Activated CD8-positive, alpha-beta memory T cell treated with anti-CD3 and anti-CD28 coated beads, Interleukin-2, amount 50 U/mL, for 1 hour (primary cell): ENCODE data around the gene THADA.

ENCODE experiments used
- DNase-seq: peaks from one replicate; pipeline ENCODE4 v3.0.0-alpha.2; 2020; ENCODE audit errors: extremely low read depth

THADA gene

DNA sequence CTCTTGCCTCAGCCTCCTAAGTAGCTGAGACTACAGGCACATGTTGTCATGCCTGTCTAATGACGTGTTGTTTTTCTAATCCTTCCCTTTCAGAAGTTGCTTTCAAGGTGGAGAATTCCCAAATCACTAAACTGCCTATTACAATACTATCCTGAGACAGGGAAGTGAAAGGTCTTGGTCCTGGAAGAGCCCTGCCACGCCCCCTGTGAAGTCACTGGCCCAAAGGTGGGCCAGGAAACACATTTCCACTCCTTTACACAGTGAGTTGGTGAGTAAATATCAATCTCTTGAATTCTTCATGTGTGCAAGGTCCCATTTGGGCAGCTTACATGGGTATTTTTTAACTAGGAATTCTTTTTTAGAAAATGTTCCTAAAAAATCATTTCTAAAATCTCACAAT is 150.1 kb downstream of the THADA start:
- DNase-seq, result no peak

DNA sequence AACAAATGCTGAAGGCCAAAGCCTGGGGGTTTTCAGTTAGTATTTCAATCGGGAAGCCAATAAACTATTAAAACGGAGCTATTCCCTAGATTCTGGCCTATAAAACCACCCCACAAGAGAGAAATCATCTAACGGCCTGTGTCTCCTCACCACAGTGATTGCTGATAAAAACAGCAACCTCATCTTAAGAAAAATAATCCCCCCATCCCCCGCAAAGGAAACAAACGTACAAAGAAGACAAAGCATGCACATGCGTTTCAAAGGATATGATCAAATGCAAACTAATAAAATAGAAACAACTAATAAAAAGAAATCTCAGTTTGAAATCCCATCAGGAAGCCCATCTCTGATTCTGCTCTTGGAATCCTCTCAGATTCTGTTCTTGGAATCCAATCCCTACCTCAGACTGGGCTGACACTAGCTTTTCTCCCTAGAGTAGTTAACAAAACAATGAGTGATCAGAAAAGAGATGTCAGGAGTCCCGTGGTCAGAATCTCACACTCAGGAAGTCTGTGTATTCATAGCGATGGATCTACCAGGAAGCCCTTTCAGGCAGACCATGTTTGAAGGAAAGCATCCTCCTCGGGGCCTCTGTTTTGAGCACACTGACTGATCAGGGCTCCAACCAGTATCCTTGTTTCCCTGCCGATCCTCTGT is 150.7 kb downstream of the THADA start:
- no peak for DNase-seq

DNA sequence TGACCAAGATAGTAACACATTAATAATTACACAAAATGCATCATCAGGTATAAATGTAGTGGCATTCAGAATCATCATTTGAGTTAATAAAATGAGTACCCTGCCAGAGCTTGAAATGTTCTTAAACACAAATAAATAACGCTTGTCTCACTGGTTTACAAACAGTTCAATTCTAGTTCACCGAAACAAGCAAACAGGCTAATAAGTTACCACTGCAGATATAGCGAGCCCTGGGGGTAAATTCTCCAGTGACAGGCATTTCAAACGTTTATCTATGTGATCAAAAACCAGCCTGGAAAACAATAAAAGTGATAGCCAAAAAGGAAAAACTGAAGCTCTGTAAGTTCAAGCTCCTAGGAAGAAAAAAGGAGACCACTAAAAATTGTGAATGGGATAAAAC is 152.6 kb downstream of the THADA start:
- no peak for DNase-seq

DNA sequence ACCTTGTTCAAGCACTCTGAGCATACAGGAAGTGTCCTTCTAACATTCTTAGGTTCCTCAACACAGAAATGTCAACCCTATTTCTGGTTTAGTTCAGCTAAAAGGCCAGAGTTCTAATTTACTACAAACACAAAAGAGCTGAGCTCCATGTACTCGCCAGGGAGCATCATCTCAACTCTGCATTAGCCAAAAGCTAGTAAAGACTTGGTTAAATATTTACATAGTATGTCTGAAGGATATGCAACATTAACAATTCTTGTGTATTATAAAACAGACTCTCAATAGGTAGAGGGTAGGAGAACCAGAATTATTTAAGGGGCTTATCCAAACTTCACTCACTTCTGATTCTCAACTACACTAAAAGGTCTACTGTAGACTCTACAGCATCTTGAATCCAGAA is 154.6 kb downstream of the THADA start:
- DNase-seq, result no peak

DNA sequence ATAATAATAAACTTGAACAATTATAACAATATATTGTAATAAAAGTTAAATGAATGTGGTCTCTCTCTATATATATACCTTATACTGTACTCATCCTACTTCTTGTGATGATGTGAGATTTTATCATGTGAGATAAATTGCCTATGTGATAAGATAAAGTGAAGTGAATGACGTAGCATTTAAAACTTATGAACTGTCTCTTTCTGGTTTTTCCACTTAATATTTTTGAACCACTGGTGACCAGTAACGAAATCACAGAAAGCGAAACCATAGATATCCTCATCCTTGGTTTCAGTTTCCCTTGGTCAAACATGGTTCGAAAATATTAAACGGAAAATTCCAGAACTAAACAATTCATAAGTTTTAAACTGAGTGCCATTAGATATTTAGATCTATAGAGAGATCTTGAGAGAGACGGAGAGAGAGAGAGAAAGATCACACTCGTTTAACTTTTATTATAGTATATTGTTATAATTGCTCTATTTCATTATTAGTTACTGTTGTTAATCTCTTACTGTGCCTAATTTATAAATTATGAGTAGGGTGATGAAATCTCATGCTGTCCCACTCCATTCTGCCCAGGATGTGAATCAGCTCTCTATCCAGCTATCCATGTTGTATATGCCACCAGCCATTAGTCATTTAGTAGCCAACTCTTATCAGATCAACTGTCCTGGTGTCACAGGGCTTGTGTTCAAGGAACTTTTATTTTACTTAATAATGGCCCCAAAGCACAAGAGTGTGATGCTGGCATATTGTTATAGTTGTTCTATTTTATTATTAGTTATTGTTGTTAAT is 156.8 kb downstream of the THADA start:
- no peak for DNase-seq

DNA sequence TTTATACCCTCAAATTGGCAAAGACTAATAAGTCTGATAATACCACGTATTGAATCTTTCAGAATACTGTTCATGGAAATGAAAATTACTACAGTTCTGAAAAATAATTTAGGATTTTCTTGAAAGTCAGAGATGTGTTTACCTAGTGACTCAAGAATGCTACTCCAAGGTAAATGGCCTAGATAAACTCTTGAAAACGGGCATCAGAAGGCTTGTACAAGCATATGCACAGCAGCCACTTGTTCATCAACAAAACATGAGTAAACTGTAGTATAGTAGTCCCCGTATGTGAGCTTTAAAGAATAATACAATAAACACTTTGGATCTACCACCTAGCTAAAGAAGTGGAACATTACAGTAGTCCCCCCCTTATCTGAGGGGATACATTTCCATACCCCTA is 157.5 kb downstream of the THADA start:
- no peak for DNase-seq

DNA sequence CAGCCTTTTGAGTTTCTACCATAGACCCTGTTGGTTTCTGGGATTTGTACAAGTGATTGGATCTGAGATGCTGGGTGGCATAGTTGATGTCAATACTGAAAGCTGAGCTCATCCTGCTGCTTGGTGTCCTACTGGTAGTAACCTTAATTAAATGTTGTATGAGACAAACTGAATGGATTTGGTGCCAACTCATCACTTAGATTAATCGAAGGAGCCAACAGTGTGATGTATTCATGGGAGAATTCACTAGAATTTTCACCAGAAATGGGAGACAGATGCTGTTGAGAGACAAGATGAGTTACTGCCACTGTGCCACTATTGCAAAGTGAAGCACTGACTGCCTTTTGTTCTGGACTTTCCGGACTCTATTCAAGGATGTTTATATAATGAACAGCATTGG is 158.5 kb downstream of the THADA start:
- no peak for DNase-seq

DNA sequence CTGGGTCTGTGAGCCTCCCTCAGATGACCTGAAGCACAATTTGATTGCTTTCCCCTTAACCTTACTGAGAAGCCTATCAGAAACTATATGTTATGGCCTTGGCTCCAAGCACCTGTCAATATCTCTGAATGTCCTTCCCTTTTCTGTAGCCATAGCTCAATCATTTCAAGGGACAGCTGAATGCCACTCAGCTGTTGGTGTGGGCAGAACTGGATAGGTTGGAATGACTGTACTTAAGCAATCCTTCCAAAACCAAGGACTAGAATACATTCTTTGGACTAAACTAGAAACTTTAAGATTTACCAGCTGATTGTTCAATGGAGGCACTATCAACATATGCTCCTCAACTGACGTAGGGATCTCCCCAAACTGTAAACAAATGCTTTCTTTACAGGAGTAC is 159.4 kb downstream of the THADA start:
- DNase-seq, result no peak

DNA sequence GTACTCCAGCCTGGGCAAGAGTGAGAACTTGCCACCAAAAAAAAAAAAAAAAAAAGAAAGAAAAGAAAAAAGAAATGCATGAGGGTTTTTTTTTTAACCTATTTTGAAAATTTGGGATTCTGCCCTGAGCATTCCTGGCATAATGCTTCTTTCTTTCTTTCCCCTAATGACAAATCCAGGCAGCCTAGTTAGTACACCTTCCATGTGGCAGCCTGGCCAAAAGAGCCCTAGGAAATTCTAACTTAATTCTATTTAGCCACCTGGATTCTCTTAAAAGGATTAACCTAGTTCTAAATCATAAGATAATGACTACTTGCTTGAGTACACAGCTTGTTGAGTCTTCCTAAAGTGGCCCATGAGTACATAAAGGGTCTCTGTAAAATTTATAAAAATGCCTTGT is 160.1 kb downstream of the THADA start:
- no peak for DNase-seq

DNA sequence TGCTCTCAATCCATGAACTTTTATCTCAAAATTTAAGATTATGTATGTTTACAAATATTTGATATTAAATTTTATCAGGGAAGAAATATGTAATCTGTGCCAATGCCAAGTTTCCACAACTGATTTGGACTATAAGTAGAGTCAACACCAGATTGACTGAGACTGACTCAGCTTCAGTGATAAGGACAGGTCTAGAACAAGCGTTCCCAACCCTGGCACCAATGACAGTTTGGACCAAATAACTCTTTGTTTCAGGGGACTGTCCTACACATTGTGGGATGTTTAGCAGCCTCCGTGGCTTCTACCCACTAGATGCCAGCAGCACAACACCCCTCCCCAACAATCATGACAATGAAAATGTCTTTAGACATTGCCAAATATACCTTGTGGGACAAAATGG is 165.3 kb downstream of the THADA start:
- no peak for DNase-seq

DNA sequence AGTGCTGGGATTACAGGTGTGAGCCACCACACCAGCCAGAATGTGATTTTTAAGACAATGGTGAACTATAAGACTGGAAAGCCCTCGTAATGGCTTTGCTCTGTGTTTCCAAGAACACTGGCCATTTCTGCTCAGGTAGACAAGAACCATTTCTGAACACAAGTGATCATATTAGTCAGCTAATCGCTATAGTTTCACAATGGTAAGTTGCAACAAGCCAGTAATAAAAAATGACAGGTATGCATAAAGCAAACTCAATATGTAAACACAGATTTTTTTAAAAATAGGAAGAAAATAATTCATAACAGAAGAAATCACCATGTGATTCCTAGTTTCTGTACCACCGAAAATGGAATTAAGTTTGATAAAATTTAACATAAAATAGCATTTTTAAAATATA is 166.5 kb downstream of the THADA start:
- no peak for DNase-seq

DNA sequence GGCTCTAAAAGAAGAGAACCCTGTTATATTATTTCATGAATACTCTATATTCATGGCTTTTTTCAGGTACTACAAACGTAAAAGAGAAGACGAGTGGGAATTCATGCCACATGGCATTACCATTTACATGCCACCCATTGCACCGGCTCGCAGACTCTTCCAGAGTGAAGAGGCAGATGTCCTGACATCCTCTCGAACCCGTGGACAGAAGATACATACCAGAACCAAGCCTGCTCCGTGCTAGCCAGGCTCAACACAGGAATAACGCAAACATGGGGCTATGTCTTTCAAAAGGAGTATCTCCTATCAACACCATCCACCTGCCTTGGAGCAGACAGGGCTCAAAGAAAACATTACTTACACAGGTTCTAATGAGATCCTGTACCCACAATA is 168.8 kb downstream of the THADA start:
- no peak for DNase-seq

DNA sequence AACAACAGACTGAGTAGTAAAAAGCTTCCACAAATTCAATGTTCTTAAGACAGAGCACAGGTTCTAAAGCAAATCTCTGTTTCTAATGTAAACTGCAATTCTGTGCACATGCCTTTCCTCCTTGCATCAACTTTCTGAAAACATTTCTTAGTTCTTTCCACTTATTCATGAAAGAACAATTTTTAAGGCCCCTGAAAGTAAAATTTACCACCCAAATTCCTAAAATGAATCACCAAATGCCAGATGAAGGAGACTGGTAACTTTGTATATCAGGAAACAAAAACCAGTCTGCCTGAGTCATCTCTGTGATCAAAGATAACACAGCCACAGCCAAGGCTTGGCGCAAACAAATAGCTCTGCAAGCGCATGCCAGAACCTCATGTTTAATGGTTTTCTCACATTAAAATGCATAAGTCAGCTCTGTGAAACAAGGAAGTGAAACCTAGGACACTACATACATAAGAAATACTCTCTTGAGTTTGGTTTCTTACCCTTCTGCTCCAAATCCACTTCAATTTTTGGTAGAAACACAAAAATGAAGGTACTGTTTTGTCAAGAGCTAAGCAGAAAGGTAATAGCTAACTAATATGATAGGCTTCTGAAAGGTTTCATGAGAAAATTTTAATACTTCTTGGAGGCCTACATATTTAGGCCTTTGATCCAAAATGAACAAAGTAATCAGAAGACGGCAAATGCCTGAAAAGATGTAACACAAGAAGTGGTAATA is 169.4 kb downstream of the THADA start:
- DNase-seq, result peak; percentile 9

DNA sequence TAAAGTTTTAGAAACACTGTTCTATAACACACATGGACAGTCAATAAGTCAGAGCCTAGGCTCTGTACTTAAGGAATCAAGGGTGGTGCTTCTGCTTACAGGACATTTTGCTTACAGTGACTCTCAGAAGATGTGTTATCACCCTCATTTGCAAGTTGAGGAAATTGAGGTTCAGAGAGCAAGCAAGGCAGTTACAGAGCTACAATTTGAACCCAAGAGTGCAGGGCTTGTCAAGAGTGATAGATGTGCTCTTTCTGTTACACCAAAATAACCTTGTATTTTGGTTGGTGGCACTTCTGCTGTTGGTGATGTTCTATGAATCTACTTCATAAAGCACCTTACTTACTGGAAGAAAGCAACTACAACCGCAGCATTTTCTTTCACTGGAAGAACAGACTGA is 170.2 kb downstream of the THADA start:
- no peak for DNase-seq

DNA sequence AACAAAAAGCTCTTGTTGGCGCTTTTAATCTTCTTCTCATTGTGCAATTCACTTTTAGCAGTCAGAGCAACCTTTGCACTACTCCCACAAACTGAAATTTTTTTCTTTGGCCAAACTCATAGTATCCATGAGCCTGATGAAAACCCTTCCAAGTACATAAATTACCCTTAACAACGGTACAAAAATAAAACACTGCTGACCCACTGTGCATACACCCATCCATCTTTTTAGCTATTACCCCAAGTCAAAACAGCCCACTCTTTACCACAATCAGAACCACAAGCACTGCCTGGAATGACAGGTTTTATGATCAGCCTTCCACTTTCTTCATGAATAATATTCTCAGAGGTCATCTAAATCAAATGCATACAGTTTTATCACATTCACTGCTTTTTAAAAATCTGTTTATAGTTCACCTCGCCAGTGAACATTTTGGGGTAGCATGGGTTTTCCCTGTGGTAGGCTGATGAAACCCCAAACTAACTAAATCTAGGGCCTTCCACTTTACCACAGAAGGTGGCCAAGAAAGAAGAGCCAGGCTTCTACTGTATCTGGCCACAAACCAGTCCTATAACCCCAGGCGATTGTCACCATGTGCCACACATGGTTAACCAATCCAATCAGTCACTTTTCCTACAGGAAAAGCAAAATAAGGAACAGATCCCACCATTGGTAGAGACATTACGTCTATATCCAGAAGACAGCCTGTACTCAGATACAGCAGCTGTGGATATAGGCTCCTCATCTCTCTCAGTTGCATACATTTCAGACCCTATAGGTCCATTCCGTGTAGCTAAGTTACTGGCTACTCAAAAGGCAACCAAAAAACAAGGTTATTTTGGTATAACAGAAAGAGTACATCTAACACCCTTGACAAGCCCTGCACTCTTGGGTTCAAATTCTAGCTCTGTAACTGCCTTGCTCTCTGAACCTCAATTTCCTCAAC is 171.3 kb downstream of the THADA start:
- no peak for DNase-seq

DNA sequence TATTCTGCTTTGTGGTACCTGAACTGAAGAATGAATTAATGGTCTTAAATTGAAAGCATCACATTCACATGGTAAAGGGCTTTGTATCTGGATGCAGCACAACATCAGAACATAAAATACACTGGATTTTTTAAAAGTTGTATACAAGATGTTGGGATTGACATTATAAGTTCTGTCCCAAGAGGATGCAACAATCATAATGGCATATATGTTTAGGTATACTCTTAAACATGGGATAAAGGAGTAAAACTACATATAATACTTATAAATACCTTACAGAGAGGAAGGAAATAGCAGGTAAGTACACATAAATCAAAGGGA is 171.9 kb downstream of the THADA start:
- no peak for DNase-seq

DNA sequence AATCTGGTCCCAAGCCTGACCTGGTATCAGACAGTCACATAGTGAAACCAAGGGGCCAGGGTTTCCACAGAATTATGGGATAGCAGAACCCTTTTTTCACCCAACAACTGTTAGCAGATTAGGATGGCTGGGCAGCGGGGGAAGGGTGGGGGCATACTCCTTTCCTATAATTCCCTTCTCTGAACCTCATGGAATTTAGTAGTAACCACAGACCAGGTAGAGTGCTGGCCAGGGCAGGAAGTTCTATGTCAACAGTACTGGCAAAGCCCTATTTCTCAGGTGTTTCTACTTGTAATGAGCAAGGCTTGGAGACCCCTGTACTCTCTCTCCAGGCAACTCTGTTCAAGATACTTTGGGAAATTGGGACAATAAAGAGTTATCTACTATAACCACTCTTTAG is 174.6 kb downstream of the THADA start:
- DNase-seq, result no peak

DNA sequence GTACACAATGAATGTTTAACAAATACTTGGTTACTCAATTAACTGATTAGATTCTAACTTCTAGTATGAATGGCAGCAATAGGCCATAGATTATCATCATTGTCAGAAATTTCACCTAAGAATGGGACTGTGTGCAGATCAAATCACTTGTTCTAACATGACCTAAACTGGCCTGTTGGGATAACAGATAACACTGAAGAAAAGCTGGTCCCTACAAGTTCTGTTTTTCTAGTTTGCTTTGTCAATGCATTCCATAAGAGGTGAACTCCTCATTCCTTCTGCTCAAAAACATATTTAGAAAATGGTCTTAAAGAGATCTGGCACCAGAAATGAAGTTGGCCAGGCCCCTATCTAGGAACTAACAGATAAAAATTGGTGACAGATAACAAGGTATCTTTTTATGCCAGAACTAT is 175.4 kb downstream of the THADA start:
- no peak for DNase-seq

DNA sequence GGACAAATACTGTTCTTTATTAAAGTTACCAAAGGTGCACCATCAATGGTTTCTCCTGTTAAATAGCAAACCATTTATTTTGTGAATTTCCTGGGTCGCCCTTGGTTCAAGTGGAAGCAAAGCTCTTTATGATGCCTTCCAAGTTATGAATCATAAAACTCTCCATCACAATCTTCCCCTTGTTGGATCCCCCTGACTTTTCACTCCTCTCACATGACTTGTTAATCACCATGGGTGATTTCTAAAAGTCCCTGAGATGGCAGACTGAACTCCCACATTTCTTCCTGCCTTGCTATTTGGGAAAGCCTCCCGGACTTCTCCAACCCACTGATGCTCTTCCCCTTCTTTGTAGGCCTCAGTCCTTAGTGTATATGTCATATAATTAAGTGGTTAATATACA is 176.0 kb downstream of the THADA start:
- no peak for DNase-seq

DNA sequence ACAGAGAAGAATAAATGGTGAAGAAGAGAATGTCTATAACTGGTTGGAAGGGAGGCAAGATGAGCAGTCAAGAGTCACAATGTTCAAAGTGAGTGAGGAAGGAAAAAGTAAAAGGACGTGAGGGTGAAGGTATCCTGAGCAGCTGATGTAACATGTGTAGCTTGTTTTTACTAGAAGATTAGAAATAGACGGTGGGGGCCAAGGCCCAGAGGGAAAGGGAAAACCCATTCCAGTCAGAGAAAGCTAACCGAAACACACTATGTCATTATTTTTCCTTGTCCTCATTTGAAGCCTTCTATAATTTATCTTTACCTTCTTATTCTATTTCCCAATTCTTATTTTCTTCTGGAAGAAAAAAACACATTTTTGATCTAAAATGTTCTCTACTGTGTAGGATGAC is 176.6 kb downstream of the THADA start:
- no peak for DNase-seq

DNA sequence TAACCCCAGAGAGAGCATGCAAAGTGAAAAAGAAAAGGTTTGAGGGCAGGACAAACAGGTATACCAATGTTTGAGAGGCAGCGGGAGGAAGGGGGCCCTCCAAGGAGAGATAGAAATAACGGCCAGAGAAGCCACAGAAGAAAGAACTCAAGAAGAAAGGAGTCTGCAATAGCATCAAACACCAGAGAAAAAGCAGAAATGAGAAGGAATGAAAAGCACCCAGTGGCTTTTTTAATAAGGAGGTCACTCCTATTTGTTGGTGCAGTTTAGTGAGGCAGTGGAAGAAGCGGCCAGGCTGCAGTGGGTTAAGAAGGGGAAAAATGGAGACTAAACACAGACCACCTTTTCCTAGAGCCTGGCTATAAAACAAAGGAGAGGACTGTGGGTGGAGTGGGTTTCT is 177.2 kb downstream of the THADA start:
- DNase-seq, result no peak

DNA sequence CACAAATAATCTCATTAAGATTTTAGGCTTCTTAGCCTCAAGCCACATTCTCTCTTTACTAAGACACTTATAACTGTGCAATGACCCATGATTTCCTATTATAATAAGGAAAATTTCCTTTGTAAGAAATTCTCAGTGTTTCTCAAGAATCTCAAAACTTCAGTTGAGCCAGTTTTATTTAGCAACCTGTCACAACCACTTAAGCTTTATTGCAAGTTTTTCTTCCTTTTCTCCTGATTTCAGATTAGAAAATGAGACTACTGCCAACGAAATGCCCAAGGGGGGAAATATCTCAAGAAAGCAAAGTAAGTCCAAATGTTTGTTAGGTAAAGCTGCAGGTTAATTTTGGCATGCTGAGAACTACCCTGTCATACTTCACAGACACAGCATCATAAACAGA is 178.5 kb downstream of the THADA start:
- no peak for DNase-seq
